Measurements from ENCODE around the gene ICAM1.
A peak's percentile ranks its signal among the peaks of the same experiment; 100 is the strongest.
"Not testable (repeated sequence)": the region's sequence is repeated elsewhere in the genome, so short reads cannot be mapped to it uniquely, and the experiment has no call there.

ICAM1 gene

GRCh38 chr19:10241826-10242449, 29.0 kb upstream of the ICAM1 start:
- DNase-seq (ENCODE audit: low read depth, low spot score); H3K27ac ChIP-seq: not testable (repeated sequence)

- no peak overlapping the region for H3K27ac ChIP-seq
- no peak for DNase-seq (ENCODE audit: low read depth, low spot score)
Measured at GRCh38 chr19:10243606-10244005, 27.3 kb upstream of the ICAM1 start.

- no peak overlapping the region for H3K27ac ChIP-seq
- DNase-seq (ENCODE audit: low read depth, low spot score): no peak
Measured at GRCh38 chr19:10245189-10245939, 25.6 kb upstream of the ICAM1 start.

- no peak overlapping the region for H3K27ac ChIP-seq
- DNase-seq (ENCODE audit: low read depth, low spot score): no peak
Measured at GRCh38 chr19:10246511-10246910, 24.4 kb upstream of the ICAM1 start.

GRCh38 chr19:10251792-10252694, 18.9 kb upstream of the ICAM1 start, which contains the start of gene MRPL4:
Gene MRPL4 (plus strand): TSS chr19:10252214. CDS start chr19:10252254, 40 bp downstream.
- DNase-seq (ENCODE audit: low read depth, low spot score): peak; percentile 93
- H3K27ac ChIP-seq: peak within 1 kb of the TSS; percentile 55

GRCh38 chr19:10252707-10253106, 18.2 kb upstream of the ICAM1 start:
- H3K27ac ChIP-seq: peak overlapping the region; percentile 55

GRCh38 chr19:10254244-10254643, 16.7 kb upstream of the ICAM1 start:
- no peak for DNase-seq (ENCODE audit: low read depth, low spot score)

More at GRCh38 chr19:10252707-10253106, 18.2 kb upstream of the ICAM1 start:
- DNase-seq (ENCODE audit: low read depth, low spot score): no peak

GRCh38 chr19:10255358-10255757, 15.6 kb upstream of the ICAM1 start:
- H3K27ac ChIP-seq: no peak overlapping the region
- no peak for DNase-seq (ENCODE audit: low read depth, low spot score)

More at GRCh38 chr19:10254244-10254643, 16.7 kb upstream of the ICAM1 start:
- no peak overlapping the region for H3K27ac ChIP-seq

GRCh38 chr19:10256551-10256950, 14.4 kb upstream of the ICAM1 start:
- no peak for DNase-seq (ENCODE audit: low read depth, low spot score)
- H3K27ac ChIP-seq: no peak overlapping the region

GRCh38 chr19:10256970-10257615, 13.8 kb upstream of the ICAM1 start:
- DNase-seq (ENCODE audit: low read depth, low spot score): no peak
- H3K27ac ChIP-seq: no peak overlapping the region

- DNase-seq (ENCODE audit: low read depth, low spot score): no peak
- no peak overlapping the region for H3K27ac ChIP-seq
Measured at GRCh38 chr19:10258080-10258710, 12.7 kb upstream of the ICAM1 start.

GRCh38 chr19:10259162-10259905, 11.6 kb upstream of the ICAM1 start:
- peak overlapping the region; percentile 52 for H3K27ac ChIP-seq

GRCh38 chr19:10260141-10260584, 10.8 kb upstream of the ICAM1 start:
- H3K27ac ChIP-seq: peak overlapping the region; percentile 52
- DNase-seq (ENCODE audit: low read depth, low spot score): peak; percentile 75

More at GRCh38 chr19:10259162-10259905, 11.6 kb upstream of the ICAM1 start:
- DNase-seq (ENCODE audit: low read depth, low spot score): peak; percentile 40

GRCh38 chr19:10262771-10263170, 8.1 kb upstream of the ICAM1 start:
- H3K27ac ChIP-seq: no peak overlapping the region
- DNase-seq (ENCODE audit: low read depth, low spot score): no peak

- DNase-seq (ENCODE audit: low read depth, low spot score): no peak
- no peak overlapping the region for H3K27ac ChIP-seq
Measured at GRCh38 chr19:10266706-10267105, 4.2 kb upstream of the ICAM1 start.

GRCh38 chr19:10268071-10268470, 2.8 kb upstream of the ICAM1 start:
- H3K27ac ChIP-seq: no peak overlapping the region
- DNase-seq (ENCODE audit: low read depth, low spot score): no peak

GRCh38 chr19:10269333-10270179, 1.4 kb upstream of the ICAM1 start:
- DNase-seq (ENCODE audit: low read depth, low spot score): no peak
- no peak overlapping the region for H3K27ac ChIP-seq

GRCh38 chr19:10270180-10270615, 722 bp upstream of the ICAM1 start:
- DNase-seq (ENCODE audit: low read depth, low spot score): no peak
- no peak overlapping the region for H3K27ac ChIP-seq
